ENCODE measurements around the gene FAT2. TPM values are rescaled to one million over a fixed set of nuclear protein-coding genes. Genes with fewer than 3 reads are reported as not detected.
"Not testable (repeated sequence)": the region's sequence is repeated elsewhere in the genome, so short reads cannot be mapped to it uniquely, and the experiment has no call there.

FAT2 gene
- total RNA-seq, 4 donors from 2014 or later, result not detected

DNA sequence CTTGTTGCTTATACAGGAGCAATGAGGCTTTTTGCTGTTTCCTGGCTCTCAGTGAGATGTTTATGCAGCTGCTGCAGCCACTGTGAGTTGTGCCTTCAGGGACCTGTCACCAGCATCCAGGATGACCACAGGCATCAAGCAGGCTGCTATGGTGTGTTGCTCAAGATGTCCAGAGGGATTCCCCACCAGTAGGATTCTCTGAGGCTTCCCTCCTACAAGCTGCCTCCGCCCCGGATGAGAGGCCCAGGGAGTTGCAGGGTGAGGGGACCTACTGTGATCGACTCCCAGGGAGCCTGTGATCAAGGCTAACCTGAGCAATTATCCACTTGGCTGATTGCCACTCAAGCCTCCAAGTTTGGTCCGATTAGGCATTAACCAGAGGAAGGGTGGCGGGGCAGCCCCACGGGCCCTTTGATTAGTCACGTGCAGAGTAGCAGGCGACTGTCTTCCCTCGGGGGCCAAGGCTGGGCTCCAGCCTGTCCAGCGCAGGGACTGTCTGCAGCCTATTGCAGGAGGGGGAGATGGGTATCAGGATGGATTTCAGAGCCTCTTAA is 1.8 kb upstream of the FAT2 start:
- H3K4me1 ChIP-seq, result no peaks in the 10 kb centered on the region
- DNase-seq, result no peak
- no peak overlapping the region for H3K4me3 ChIP-seq
- intact Hi-C loops (cut with DNase I; ENCODE audit: low total_unique reads), result no loop called here
- H3K27ac ChIP-seq, result no peak overlapping the region
- TF ChIP-seq, protein P1, sequence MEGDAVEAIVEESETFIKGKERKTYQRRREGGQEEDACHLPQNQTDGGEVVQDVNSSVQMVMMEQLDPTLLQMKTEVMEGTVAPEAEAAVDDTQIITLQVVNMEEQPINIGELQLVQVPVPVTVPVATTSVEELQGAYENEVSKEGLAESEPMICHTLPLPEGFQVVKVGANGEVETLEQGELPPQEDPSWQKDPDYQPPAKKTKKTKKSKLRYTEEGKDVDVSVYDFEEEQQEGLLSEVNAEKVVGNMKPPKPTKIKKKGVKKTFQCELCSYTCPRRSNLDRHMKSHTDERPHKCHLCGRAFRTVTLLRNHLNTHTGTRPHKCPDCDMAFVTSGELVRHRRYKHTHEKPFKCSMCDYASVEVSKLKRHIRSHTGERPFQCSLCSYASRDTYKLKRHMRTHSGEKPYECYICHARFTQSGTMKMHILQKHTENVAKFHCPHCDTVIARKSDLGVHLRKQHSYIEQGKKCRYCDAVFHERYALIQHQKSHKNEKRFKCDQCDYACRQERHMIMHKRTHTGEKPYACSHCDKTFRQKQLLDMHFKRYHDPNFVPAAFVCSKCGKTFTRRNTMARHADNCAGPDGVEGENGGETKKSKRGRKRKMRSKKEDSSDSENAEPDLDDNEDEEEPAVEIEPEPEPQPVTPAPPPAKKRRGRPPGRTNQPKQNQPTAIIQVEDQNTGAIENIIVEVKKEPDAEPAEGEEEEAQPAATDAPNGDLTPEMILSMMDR (IDR thresholded peaks at IDR 0.05), result no peak
- TF ChIP-seq EP300 (IDR thresholded peaks at IDR 0.05; ENCODE audit: low read depth), result no peak
- TF ChIP-seq POLR2A (IDR thresholded peaks at IDR 0.05), result no peak
- TF ChIP-seq POLR2AphosphoS5 (IDR thresholded peaks at IDR 0.05), result no peak
- WGBS, 2 donors (ENCODE audit: low coverage in 1 of 2), result 52% methylated on average over 10 of the region's 10 CpGs; no CpG with 5 or more reads in 1 of the 2 donors
- in situ Hi-C loops (cut with MboI; ENCODE audit: low pct_ligation_motif_present in 1 of 4, low pct_unique_long_range_greater_than_20kb in 1 of 4, low sequenced_read_pairs in 3 of 4), result no loop called here
- no peaks in the 10 kb centered on the region for H3K9me3 ChIP-seq
- no peaks in the 10 kb centered on the region for H3K36me3 ChIP-seq
- H3K27me3 ChIP-seq, result no peaks in the 10 kb centered on the region

DNA sequence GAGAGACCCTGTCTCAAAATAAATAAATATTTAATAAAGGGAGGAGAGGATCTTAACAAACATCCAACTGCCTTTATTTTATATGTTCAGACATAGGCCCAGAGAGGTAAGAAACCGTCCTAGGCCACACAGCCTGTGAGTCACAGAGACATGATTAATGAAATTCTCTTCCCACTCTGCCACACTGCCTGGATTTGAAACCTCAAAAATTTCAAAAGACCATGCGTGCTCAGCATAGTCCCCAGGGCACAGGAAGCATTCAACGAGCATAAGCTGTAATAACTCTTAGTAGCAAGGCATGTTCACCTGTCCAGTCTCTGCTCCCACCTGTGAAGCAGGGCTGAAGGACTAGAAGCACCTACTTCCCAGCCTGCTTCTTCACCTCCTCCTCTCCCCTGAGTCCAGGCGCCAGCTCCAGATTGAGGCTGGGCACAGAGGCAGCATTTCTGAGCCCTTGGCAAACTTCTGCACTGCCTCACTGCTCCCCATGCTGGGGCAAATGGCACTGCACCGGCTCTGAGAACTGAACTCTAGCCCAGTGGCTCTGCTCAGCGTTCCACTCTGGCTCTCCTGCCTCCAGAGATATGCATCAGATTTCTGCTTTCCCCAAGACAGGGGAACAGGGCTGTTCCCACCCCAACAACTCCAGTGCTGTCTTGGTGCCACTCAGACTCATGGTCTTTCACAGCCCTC is 1.1 kb downstream of the FAT2 start:
- H3K9me3 ChIP-seq, result no peaks in the 10 kb centered on the region
- TF ChIP-seq POLR2A (IDR thresholded peaks at IDR 0.05) (no peak), EP300 (IDR thresholded peaks at IDR 0.05; ENCODE audit: low read depth) (no peak), POLR2AphosphoS5 (IDR thresholded peaks at IDR 0.05) (no peak)
- TF ChIP-seq, protein P1 (IDR thresholded peaks at IDR 0.05), result no peak
- intact Hi-C loops (cut with DNase I; ENCODE audit: low total_unique reads) (no loop called here), in situ Hi-C loops (cut with MboI; ENCODE audit: low pct_ligation_motif_present in 1 of 4, low pct_unique_long_range_greater_than_20kb in 1 of 4, low sequenced_read_pairs in 3 of 4) (no loop called here)
- WGBS, 2 donors (ENCODE audit: low coverage in 1 of 2), result 81% methylated on average over 6 of the region's 6 CpGs; no CpG with 5 or more reads in 1 of the 2 donors
- H3K4me1 ChIP-seq, result no peaks in the 10 kb centered on the region
- H3K4me3 ChIP-seq, result no peak overlapping the region
- H3K27ac ChIP-seq, result no peak overlapping the region
- DNase-seq, result no peak
- no peaks in the 10 kb centered on the region for H3K36me3 ChIP-seq
- no peaks in the 10 kb centered on the region for H3K27me3 ChIP-seq

DNA sequence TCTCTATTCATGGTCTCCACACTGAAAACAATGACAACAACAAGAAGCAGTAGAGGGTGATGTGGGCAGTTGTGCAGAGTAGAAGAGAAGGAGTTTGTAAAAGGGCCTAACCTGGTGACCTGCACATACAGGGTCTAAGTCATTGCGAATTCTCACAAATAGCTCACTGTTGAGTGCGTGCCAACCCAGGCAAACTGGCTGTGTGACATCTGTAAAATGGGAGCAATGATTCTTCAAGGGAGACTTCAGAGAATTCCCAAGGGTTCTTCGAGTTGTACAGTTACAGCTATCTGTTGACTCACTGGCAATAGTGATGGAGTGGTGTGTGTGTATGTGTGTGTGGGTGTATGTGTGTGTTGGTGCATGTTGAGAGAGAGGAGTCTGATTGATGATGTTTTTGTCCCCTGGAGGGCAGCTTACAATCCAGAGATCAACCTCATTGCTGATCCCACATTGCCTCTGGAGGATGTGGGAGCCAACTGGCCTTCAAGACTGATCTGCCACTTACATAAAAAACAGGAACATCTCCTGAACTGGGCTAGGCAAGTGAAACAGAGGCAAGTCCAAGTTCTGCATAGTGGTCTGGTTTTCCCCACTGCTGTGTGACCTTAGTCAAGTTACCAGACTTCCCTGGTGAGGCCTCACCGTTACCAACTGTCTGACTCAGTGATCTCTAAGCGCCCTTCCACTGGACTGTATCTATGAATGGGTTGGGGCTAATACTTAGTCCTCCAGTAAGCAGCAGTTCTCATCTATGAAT is 3.2 kb downstream of the FAT2 start:
- Histone ChIP-seq H3K4me1 (no peaks in the 10 kb centered on the region), H3K4me3 (no peak overlapping the region), H3K27ac (no peak overlapping the region), H3K36me3 (no peaks in the 10 kb centered on the region), H3K27me3 (no peaks in the 10 kb centered on the region), H3K9me3 (no peaks in the 10 kb centered on the region)
- TF ChIP-seq EP300 (IDR thresholded peaks at IDR 0.05; ENCODE audit: low read depth), result no peak
- TF ChIP-seq, protein P1 (IDR thresholded peaks at IDR 0.05), result no peak
- TF ChIP-seq POLR2A (IDR thresholded peaks at IDR 0.05), result no peak
- intact Hi-C loops (cut with DNase I; ENCODE audit: low total_unique reads), result no loop called here
- WGBS, 2 donors (ENCODE audit: low coverage in 1 of 2), result 87% methylated on average over 5 of the region's 5 CpGs; no CpG with 5 or more reads in 1 of the 2 donors
- DNase-seq, result no peak
- in situ Hi-C loops (cut with MboI; ENCODE audit: low pct_ligation_motif_present in 1 of 4, low pct_unique_long_range_greater_than_20kb in 1 of 4, low sequenced_read_pairs in 3 of 4), result no loop called here

DNA sequence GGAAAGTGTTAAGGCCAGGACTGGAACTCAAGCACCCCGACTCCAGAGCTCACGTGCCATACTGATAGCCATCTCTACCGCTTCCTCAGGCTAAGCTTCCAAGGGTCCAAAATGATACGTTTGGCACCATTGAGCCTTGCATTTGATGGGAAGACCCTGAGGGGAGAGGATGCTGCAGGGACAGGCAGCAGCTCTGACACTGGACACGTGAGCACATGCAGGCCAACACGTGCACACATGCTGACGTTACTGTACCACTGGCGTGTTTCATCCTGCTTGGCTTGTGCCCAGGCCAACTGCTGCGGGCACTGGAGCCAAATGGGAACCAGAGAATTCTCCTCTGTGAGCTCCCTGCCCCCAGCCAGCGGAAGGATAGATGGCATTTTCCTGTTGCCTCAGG is 5.2 kb downstream of the FAT2 start:
- H3K27ac ChIP-seq, result no peak overlapping the region
- WGBS, 2 donors (ENCODE audit: low coverage in 1 of 2), result 89% methylated on average over 10 of the region's 10 CpGs; no CpG with 5 or more reads in 1 of the 2 donors
- DNase-seq, result no peak
- intact Hi-C loops (cut with DNase I; ENCODE audit: low total_unique reads) (no loop called here), in situ Hi-C loops (cut with MboI; ENCODE audit: low pct_ligation_motif_present in 1 of 4, low pct_unique_long_range_greater_than_20kb in 1 of 4, low sequenced_read_pairs in 3 of 4) (no loop called here)
- H3K36me3 ChIP-seq, result no peaks in the 10 kb centered on the region
- H3K4me3 ChIP-seq, result no peak overlapping the region
- TF ChIP-seq, protein P1 (IDR thresholded peaks at IDR 0.05), result no peak
- TF ChIP-seq POLR2AphosphoS5 (IDR thresholded peaks at IDR 0.05) (no peak), POLR2A (IDR thresholded peaks at IDR 0.05) (no peak), EP300 (IDR thresholded peaks at IDR 0.05; ENCODE audit: low read depth) (no peak)
- no peaks in the 10 kb centered on the region for H3K4me1 ChIP-seq
- no peaks in the 10 kb centered on the region for H3K9me3 ChIP-seq
- H3K27me3 ChIP-seq, result no peaks in the 10 kb centered on the region

DNA sequence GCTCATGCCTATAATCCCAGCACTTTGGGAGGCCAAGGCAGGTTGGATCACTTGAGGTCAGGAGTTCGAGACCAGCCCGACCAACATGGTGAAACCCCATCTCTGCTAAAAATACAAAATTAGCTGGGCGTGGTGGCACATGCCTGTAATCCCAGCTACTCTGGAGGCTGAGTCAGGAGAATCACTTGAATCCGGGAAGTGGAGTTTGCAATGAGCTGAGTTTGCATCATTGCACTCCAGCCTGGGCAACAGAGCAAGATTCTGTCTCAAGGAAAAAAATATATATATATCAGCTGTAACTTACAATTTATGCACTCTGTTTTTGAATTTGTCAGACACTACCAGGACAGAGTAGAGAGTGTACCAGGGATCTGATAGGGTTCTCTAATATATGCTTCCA is 5.8 kb downstream of the FAT2 start:
- WGBS, 2 donors (ENCODE audit: low coverage in 1 of 2), result 40 to 66% methylated on average over 1 to 4 of the region's 4 CpGs
- H3K4me1 ChIP-seq; intact Hi-C loops (cut with DNase I; ENCODE audit: low total_unique reads); H3K27me3 ChIP-seq; in situ Hi-C loops (cut with MboI; ENCODE audit: low pct_ligation_motif_present in 1 of 4, low pct_unique_long_range_greater_than_20kb in 1 of 4, low sequenced_read_pairs in 3 of 4); H3K36me3 ChIP-seq; DNase-seq; H3K9me3 ChIP-seq; H3K4me3 ChIP-seq; H3K27ac ChIP-seq: not testable (repeated sequence)
